OCI-LY7 (cell line): ENCODE data around the gene HS6ST3. TPM values are rescaled to one million over a fixed set of nuclear protein-coding genes. Genes with fewer than 3 reads are reported as not detected.

ENCODE experiments used
- BruUV-seq: library from RNA; stranded (reverse); fragments of 400-500 nt; replicated peaks from 2 replicates; lab custom pipeline; 2021; lab: Mats Ljungman, UMichigan
- CTCF ChIA-PET: fragments of 300-600 bp; sonication (Branson Sonifier 250); formaldehyde crosslinking; loops from one replicate; lab custom pipeline; 2022; ENCODE audit warnings: antibody characterized with exemption; ENCODE audit not compliant: unreplicated experiment; lab: Charles Lee
- POLR2A ChIA-PET: fragments of 300-600 bp; sonication (Branson Sonifier 250); formaldehyde crosslinking; loops from one replicate; lab custom pipeline; 2022; ENCODE audit warnings: antibody characterized with exemption; lab: Charles Lee
- DNase-seq: peaks from one replicate; pipeline ENCODE4 v3.0.0-alpha.2; 2015; ENCODE audit warnings: low spot score
- H2AFZ ChIP-seq: fragments of 200-600 bp; sonication (generic), shearing (Covaris generic); 2 replicates; pipeline ENCODE4 v1.6.1; 2014; ENCODE audit warnings: mild to moderate bottlenecking, antibody characterized with exemption, low read length, moderate library complexity
- H3K27ac ChIP-seq: fragments of 200-600 bp; sonication (generic); 2 replicates; pipeline ENCODE4 v1.5.1; 2014; ENCODE audit warnings: mixed run types, low read depth, mild to moderate bottlenecking, moderate library complexity, low read length, inconsistent platforms; ENCODE audit not compliant: poor library complexity, severe bottlenecking
- H3K36me3 ChIP-seq: fragments of 200-600 bp; sonication (generic); 2 replicates; pipeline ENCODE4 v1.6.1; 2014; ENCODE audit warnings: mild to moderate bottlenecking, antibody characterized with exemption, low read length, moderate library complexity, mixed read lengths; ENCODE audit not compliant: insufficient read depth
- H3K4me1 ChIP-seq: fragments of 200-600 bp; sonication (generic); 2 replicates; pipeline ENCODE4 v1.5.1; 2014; ENCODE audit warnings: mild to moderate bottlenecking, low read length; ENCODE audit not compliant: insufficient read depth, poor library complexity, severe bottlenecking
- H3K4me2 ChIP-seq: fragments of 200-600 bp; sonication (generic); 2 replicates; pipeline ENCODE4 v1.6.1; 2014; ENCODE audit warnings: mild to moderate bottlenecking, low read length
- H3K4me3 ChIP-seq: fragments of 200-600 bp; sonication (generic); 2 replicates; pipeline ENCODE4 v1.5.1; 2014; ENCODE audit warnings: mild to moderate bottlenecking, low read depth, low read length; ENCODE audit not compliant: poor library complexity, severe bottlenecking
- H3K79me2 ChIP-seq: fragments of 200-600 bp; sonication (generic); 2 replicates; pipeline ENCODE4 v1.6.1; 2016; ENCODE audit warnings: low read depth, mild to moderate bottlenecking, low read length, moderate library complexity, mixed read lengths; ENCODE audit not compliant: insufficient read depth
- H3K9me2 ChIP-seq: fragments of 200-600 bp; sonication (generic); 2 replicates; pipeline ENCODE4 v1.6.1; 2016; ENCODE audit warnings: mild to moderate bottlenecking, low read length, mixed read lengths; ENCODE audit not compliant: insufficient read depth
- H3K9me3 ChIP-seq: fragments of 200-600 bp; sonication (generic); 2 replicates; pipeline ENCODE4 v1.6.1; 2014; ENCODE audit warnings: mild to moderate bottlenecking, mixed run types, low read length, mixed read lengths
- H4K20me1 ChIP-seq: fragments of 200-600 bp; sonication (generic); 2 replicates; pipeline ENCODE4 v1.6.1; 2014; ENCODE audit warnings: mild to moderate bottlenecking, antibody characterized with exemption, low read length, moderate library complexity, mixed read lengths; ENCODE audit not compliant: insufficient read depth
- CTCF ChIP-seq: fragments of 200-600 bp; sonication (generic); conservative IDR thresholded peaks from 2 replicates; pipeline ENCODE4 v1.5.1; 2014; ENCODE audit warnings: mild to moderate bottlenecking, antibody characterized with exemption, low read length, moderate library complexity, mixed read lengths
- EZH2phosphoT487 ChIP-seq: fragments of 200-600 bp; sonication (generic); IDR thresholded peaks from 2 replicates; pipeline ENCODE4 v1.6.1; 2018; ENCODE audit warnings: low read depth, borderline replicate concordance, mild to moderate bottlenecking, mixed run types, antibody characterized with exemption, low read length, moderate library complexity, mixed read lengths
- intact Hi-C: fragments of 100-400 bp; cut with micrococcal nuclease; formaldehyde crosslinking; loops from one replicate; pipeline ENCODE4 v1.10.0; 2022; ENCODE audit not compliant: unreplicated experiment
- microRNA-seq: library from miRNA; unstranded; fragments of <30 nt; microRNA quantifications from one replicate; pipeline ENCODE4 v1.2.0, GENCODE V29; 2022; ENCODE audit warnings: borderline replicate concordance
- total RNA-seq, 2 experiments: library from RNA; depleted of rRNA in 1 of 2; stranded (reverse); fragments of >200 nt in 1 of 2; shearing (Covaris generic) in 1 of 2; gene quantifications; 2 replicates each; pipeline ENCODE4 v1.2.3, GENCODE V29; 2014 to 2022

The HS6ST3 gene
- total RNA-seq, 2 experiments from 2014 or later: not detected

GRCh38 chr13:96862999-96863398 is 773.1 kb downstream of the HS6ST3 start:
- TF ChIP-seq EZH2phosphoT487 (no peak), CTCF (no peak)
- Histone ChIP-seq H3K79me2 (no peaks in the 10 kb centered on the region), H3K4me1 (no peaks in the 10 kb centered on the region), H4K20me1 (no peaks in the 10 kb centered on the region), H3K36me3 (no peaks in the 10 kb centered on the region), H2AFZ (no peak overlapping the region), H3K4me2 (no peak overlapping the region), H3K27ac (no peak overlapping the region), H3K9me3 (no peaks in the 10 kb centered on the region), H3K9me2 (no peaks in the 10 kb centered on the region), H3K4me3 (no peak overlapping the region)
- DNase-seq: no peak
- ChIA-PET POLR2A (no interaction called here), CTCF (no interaction called here)
- no TSS peak for BruUV-seq
- intact Hi-C loops: no loop called here

GRCh38 chr13:96871469-96871868 is 781.6 kb downstream of the HS6ST3 start:
- ChIA-PET CTCF (no interaction called here), POLR2A (no interaction called here)
- H3K4me2 ChIP-seq: no peak overlapping the region
- no peaks in the 10 kb centered on the region for H4K20me1 ChIP-seq
- H2AFZ ChIP-seq: no peak overlapping the region
- no peak overlapping the region for H3K4me3 ChIP-seq
- no TSS peak for BruUV-seq
- TF ChIP-seq EZH2phosphoT487: no peak
- no peak for TF ChIP-seq CTCF
- H3K4me1 ChIP-seq: no peaks in the 10 kb centered on the region
- H3K79me2 ChIP-seq: no peaks in the 10 kb centered on the region
- H3K27ac ChIP-seq: no peak overlapping the region
- no peaks in the 10 kb centered on the region for H3K36me3 ChIP-seq
- DNase-seq: no peak
- H3K9me3 ChIP-seq: no peaks in the 10 kb centered on the region
- intact Hi-C loops: no loop called here
- no peaks in the 10 kb centered on the region for H3K9me2 ChIP-seq

- no peaks in the 10 kb centered on the region for H3K79me2 ChIP-seq
- intact Hi-C loops: no loop called here
- H3K9me3 ChIP-seq: no peaks in the 10 kb centered on the region
- CTCF ChIA-PET: no interaction called here
- DNase-seq: no peak
- TF ChIP-seq CTCF: no peak
- no peak for TF ChIP-seq EZH2phosphoT487
- H3K4me1 ChIP-seq: no peaks in the 10 kb centered on the region
- BruUV-seq: no TSS peak
- H3K36me3 ChIP-seq: no peaks in the 10 kb centered on the region
- H4K20me1 ChIP-seq: no peaks in the 10 kb centered on the region
- H3K9me2 ChIP-seq: no peaks in the 10 kb centered on the region
- H3K4me3 ChIP-seq: no peak overlapping the region
- no peak overlapping the region for H3K27ac ChIP-seq
- H2AFZ ChIP-seq: no peak overlapping the region
- POLR2A ChIA-PET: no interaction called here
- H3K4me2 ChIP-seq: no peak overlapping the region
Observed at GRCh38 chr13:96880419-96880818, 790.5 kb downstream of the HS6ST3 start.

Small RNA genes within 50 kb of the gene (microRNA-seq; reads per million reads assigned to microRNA genes)
- gene MIR4501: not detected

Other genes starting within 250 kb of the HS6ST3 start
- gene UGGT2, start 36.7 kb upstream of the HS6ST3 start, total RNA-seq (2014; rRNA removed; shearing (Covaris generic)): not detected in 2 replicates
- gene UGGT2, start 36.7 kb upstream of the HS6ST3 start, total RNA-seq (2022): 1.8 and 3.3 TPM in 2 replicates